ENCODE measurements around the gene CTRB2.

GRCh38 chr16:75202069-75202590 is 4.8 kb downstream of the CTRB2 start:
- TF ChIP-seq POLR2A (IDR thresholded peaks at IDR 0.05; ENCODE audit: low read depth, low read length) (no peak), POLR2AphosphoS5 (IDR thresholded peaks at IDR 0.05; ENCODE audit: low read depth, low read length) (no peak), TAF1 (IDR thresholded peaks at IDR 0.05; ENCODE audit: borderline replicate concordance, low read depth, low read length) (no peak)
